ENCODE measurements around the gene BID. TPM values are rescaled to one million over a fixed set of nuclear protein-coding genes. Genes with fewer than 3 reads are reported as not detected.

Gene BID
- 7.5 and 7.9 TPM in 2 replicates for total RNA-seq

DNA sequence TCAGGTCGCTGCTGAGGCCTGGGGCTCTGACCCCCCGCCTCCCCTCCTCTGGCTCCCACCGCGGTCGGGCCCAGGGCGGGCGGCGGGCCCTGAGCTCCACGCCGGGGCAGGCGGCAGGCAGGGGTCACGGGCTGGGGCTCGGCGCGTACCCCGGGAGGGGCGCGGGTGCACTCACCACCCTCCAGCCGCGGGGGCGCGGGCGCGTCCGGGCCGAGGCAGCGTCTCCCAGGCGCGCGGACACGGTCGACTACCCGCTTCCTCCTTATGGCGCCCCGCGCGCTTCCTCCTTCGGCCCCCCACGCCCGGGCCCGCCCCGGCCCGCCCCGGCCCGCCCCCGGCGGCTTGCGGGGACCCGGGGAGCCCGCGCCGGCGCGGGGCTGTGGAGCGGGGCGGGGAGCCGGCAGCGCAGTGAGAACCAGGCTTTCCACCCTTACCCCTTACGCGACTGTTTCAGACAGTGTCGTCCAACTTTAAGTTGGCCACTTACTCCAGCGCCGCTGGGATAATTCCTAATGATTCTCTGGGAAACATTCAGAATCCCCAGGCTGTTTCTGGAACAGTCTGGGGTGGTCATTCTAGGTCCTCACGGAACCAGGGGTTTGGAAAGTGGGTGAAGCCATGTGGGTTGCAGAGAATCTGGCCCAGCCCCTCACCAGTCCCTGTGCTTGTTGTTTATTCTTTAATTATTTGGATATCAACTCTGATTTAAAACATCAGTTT, at the start of gene BID:
BID (minus strand) TSS at position 264 of the 720 bp plus-strand sequence. CDS start 24,353 bp downstream, outside the sequence.

Small RNAs within 50 kb of the gene (small RNA-seq; reads per million reads assigned to genes)
- not detected for gene MIR3198-1

Other genes with a start within 250 kb of the BID start
- gene SLC25A18, start 211.0 kb downstream of the BID start, total RNA-seq = not detected in 2 replicates
- gene ATP6V1E1, start 145.7 kb downstream of the BID start, total RNA-seq = 76.9 and 83.1 TPM in 2 replicates
- 55.7 and 56.5 TPM in 2 replicates for gene BCL2L13, start 135.7 kb downstream of the BID start, total RNA-seq